Gastrocnemius medialis (tissue), 4 donors: ENCODE data around the gene RFNG. TPM values are rescaled to one million over a fixed set of nuclear protein-coding genes. Genes with fewer than 3 reads are reported as not detected.

Experiments used
- ATAC-seq, 2 donors: fragments of 150-250 bp; one replicate each; pipeline ENCODE4 v1.9.1; 2016
- DNase-seq, 2 donors: peaks; one replicate each; pipeline ENCODE4 v3.0.0-alpha.2; 2019
- H3K27ac ChIP-seq, 4 donors: fragments of 200-600 bp; sonication (generic); 1 replicate in 1 of 4; 2 replicates in 3 of 4; pipeline ENCODE4 v1.5.1; 2016 to 2018; ENCODE audit warnings: mild to moderate bottlenecking in 2 of 4, moderate library complexity in 1 of 4
- H3K27me3 ChIP-seq, 3 donors: fragments of 200-600 bp; sonication (generic) in 2 of 3; 1 replicate in 1 of 3; 2 replicates in 2 of 3; pipeline versions ENCODE4 v1.5.1 to v1.6.0; 2016 to 2019; ENCODE audit warnings: mild to moderate bottlenecking in 1 of 3, moderate library complexity in 1 of 3
- H3K36me3 ChIP-seq, 2 donors: fragments of 200-600 bp; sonication (generic) in 1 of 2; one replicate each; pipeline ENCODE4 v1.5.1; 2017 to 2018
- H3K4me1 ChIP-seq, 2 donors: fragments of 200-600 bp; sonication (generic) in 1 of 2; one replicate each; pipeline ENCODE4 v1.5.1; 2016 to 2017; ENCODE audit warnings: mild to moderate bottlenecking in 2 of 2
- H3K4me3 ChIP-seq, 4 donors: fragments of 200-600 bp; sonication (generic) in 3 of 4; 1 replicate in 1 of 4; 2 replicates in 3 of 4; pipeline ENCODE4 v1.5.1; 2016 to 2019; ENCODE audit warnings: mild to moderate bottlenecking in 2 of 4
- H3K9me3 ChIP-seq, 3 donors: fragments of 200-600 bp; sonication (generic) in 2 of 3; 1 replicate in 1 of 3; 2 replicates in 2 of 3; pipeline ENCODE4 v1.5.1; 2016 to 2019
- CTCF ChIP-seq, 5 experiments: fragments of 450-650 bp in 3 of 5; fragments of 200-600 bp in 2 of 5; sonication (generic) in 2 of 5; IDR thresholded peaks in 4 of 5; conservative IDR thresholded peaks in 1 of 5; 1 replicate in 4 of 5; 2 replicates in 1 of 5; pipeline ENCODE4 v1.5.1; 2016 to 2019; ENCODE audit warnings: antibody characterized with exemption in 5 of 5, mild to moderate bottlenecking in 3 of 5, moderate library complexity in 3 of 5
- POLR2A ChIP-seq, 2 donors: fragments of 450-650 bp; IDR thresholded peaks; one replicate each; pipeline ENCODE4 v1.6.1; 2017; ENCODE audit warnings: antibody characterized with exemption in 2 of 2, mild to moderate bottlenecking in 2 of 2, moderate library complexity in 2 of 2
- in situ Hi-C, 4 donors: fragments of 200-750 bp; cut with MboI; loops; one replicate each; pipeline versions ENCODE4 v1.15.0 to v1.8.0; 2017; ENCODE audit warnings: low sequenced_read_pairs in 4 of 4
- intact Hi-C: fragments of 100-400 bp; cut with DNase I; formaldehyde crosslinking; loops from one replicate; pipeline ENCODE4 v1.15.1; 2023; ENCODE audit warnings: low total_unique reads
- total RNA-seq, 4 donors: library from RNA; depleted of rRNA; stranded (reverse); fragments of >200 nt; gene quantifications; one replicate each; pipeline versions ENCODE4 v1.1.0 to v1.2.3, GENCODE V29; 2016

Gene RFNG
- total RNA-seq, 4 donors from 2014 or later: 29.6 to 64.9 (median 49.1) TPM

GRCh38 chr17:82020572-82021106, 31.0 kb downstream of the RFNG start:
- Histone ChIP-seq H3K36me3 (no peaks in the 10 kb centered on the region), H3K4me3 (no peak overlapping the region), H3K27me3 (no peaks in the 10 kb centered on the region), H3K4me1 (peaks cover 25 to 63% of the 10 kb centered on the region in 2 donors), H3K9me3 (no peaks in the 10 kb centered on the region), H3K27ac (no peak overlapping the region)
- in situ Hi-C loops: loop anchor here in 1 of 4 donors (5.0 kb wide), 1 partner anchor 58 kb away; the partner anchor contains the start of gene NOTUM
- ATAC-seq: no peak
- intact Hi-C loops: loop anchor here (1.0 kb wide), 1 partner anchor 61 kb away; no protein-coding TSS in a partner anchor
- TF ChIP-seq CTCF (IDR thresholded peaks at IDR 0.05 in 4 of 5, conservative IDR thresholded peaks at IDR 0.05 in 1 of 5): no peak
- DNase-seq: no peak

- Histone ChIP-seq H3K27ac (no peak overlapping the region), H3K36me3 (no peaks in the 10 kb centered on the region), H3K4me3 (no peak overlapping the region), H3K4me1 (peaks cover 25 to 63% of the 10 kb centered on the region in 2 donors), H3K27me3 (no peaks in the 10 kb centered on the region), H3K9me3 (no peaks in the 10 kb centered on the region)
- ATAC-seq: no peak
- intact Hi-C loops (no loop called here), in situ Hi-C loops (loop anchor here in 1 of 4 donors (5.0 kb wide), 1 partner anchor 58 kb away; the partner anchor contains the start of gene NOTUM)
- peak in 1 of 2 donors; percentile 54 for DNase-seq
- TF ChIP-seq POLR2A (IDR thresholded peaks at IDR 0.05): no peak
- peak; percentile 58 to 85 (median 60) for TF ChIP-seq CTCF (IDR thresholded peaks at IDR 0.05 in 4 of 5, conservative IDR thresholded peaks at IDR 0.05 in 1 of 5)
These were observed 31.7 kb downstream of the RFNG start for GRCh38 chr17:82019690-82020571.

DNA sequence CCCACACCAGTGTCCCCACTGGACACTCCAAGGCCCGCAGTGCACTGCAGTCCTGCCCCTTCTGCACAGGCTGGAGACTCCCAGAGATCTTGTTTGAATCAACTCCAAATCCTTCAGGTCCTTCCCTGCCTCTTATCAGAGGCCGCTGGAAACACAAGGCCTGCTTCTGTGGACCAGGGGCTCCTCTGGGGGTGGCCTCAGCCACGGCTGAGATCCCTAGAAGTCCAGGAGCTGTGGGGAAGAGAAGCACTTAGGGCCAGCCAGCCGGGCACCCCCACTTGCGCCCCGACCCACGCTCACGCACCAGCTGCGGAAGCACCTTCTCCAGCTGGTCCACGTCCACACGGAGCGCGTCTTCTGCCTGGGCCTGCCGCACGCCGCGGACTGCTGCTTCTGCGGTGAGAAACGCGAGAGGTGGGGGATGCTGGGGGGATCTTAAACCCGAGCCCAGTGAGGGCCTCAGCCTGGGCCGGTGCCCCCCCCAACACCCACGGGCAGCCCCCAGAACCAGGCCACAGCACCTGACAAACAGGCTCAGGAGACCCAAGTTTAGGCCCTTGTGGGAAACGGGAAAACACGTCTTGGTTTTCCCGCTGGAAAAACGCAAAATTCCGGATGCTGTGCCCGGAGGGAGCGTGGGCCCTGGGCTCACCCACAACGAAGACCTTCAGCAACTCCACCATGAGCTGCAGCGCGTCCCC, 32.5 kb downstream of the RFNG start:
- Histone ChIP-seq H3K9me3 (no peaks in the 10 kb centered on the region), H3K27ac (peak overlapping the region in 2 of 4 donors; percentile 38 to 41), H3K4me3 (no peak overlapping the region), H3K27me3 (no peaks in the 10 kb centered on the region), H3K4me1 (peaks cover 23 to 60% of the 10 kb centered on the region in 2 donors), H3K36me3 (no peaks in the 10 kb centered on the region)
- DNase-seq (no peak), ATAC-seq (no peak)
- TF ChIP-seq POLR2A (IDR thresholded peaks at IDR 0.05) (no peak), CTCF (IDR thresholded peaks at IDR 0.05 in 4 of 5, conservative IDR thresholded peaks at IDR 0.05 in 1 of 5) (no peak)
- in situ Hi-C loops (no loop called here), intact Hi-C loops (no loop called here)

DNA sequence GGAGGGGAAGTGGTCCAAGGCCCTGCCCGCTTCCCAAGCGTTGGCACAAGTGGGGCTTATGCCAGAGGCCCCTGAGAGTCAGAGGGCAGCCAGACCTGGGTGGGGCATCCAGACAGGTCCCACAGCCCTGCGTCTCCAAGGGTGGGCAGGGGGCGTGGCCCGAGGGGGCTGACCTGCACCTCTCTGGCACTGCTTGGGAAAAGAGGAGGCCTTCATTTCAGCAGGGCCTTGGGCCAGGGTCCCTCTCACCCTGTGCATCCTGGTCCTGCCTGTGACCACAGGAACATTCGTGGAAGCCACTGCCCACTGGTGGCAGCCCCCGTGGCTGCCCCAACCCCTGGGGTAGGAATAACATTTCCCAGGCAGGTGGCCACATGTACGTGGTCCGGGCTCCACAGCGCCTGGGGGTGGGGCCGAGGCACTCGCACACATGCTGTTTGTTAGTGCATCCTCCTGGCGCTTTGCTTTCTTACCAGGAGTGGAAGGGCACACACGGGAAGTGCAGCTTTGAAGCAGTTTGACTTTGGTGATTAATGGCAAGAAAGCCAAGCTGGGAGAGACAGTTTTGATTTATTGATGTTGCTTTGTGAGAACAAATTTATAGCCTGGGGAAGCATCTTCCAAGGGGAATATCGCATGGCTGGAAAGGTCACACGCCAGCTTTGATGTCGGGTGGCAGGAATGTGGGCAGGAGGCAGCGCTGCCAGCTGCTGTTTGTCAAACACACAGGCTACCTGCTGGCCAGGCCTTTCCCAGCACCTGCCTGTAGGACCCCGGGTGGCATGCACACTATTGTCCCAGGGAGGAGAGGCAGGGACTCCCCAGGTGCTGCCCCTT, 33.2 kb downstream of the RFNG start:
- TF ChIP-seq CTCF (IDR thresholded peaks at IDR 0.05 in 4 of 5, conservative IDR thresholded peaks at IDR 0.05 in 1 of 5): no peak
- TF ChIP-seq POLR2A (IDR thresholded peaks at IDR 0.05): no peak
- peaks cover 18 to 52% of the 10 kb centered on the region in 2 donors for H3K4me1 ChIP-seq
- no peaks in the 10 kb centered on the region for H3K9me3 ChIP-seq
- in situ Hi-C loops: no loop called here
- intact Hi-C loops: no loop called here
- ATAC-seq (no peak), DNase-seq (no peak)
- H3K27me3 ChIP-seq: no peaks in the 10 kb centered on the region
- no peaks in the 10 kb centered on the region for H3K36me3 ChIP-seq
- H3K4me3 ChIP-seq: no peak overlapping the region
- peak overlapping the region in 2 of 4 donors; percentile 38 to 41 for H3K27ac ChIP-seq
